ENCODE measurements around the gene NUP50.
A peak's percentile ranks its signal among the peaks of the same experiment; 100 is the strongest.
"Not testable (repeated sequence)": the region's sequence is repeated elsewhere in the genome, so short reads cannot be mapped to it uniquely, and the experiment has no call there.

Gene NUP50

GRCh38 chr22:45163099-45163450 lies 650 bp upstream of the NUP50 start:
- peak; percentile 67 for DNase-seq

GRCh38 chr22:45164270-45165088 lies 754 bp downstream of the NUP50 start:
- peak; percentile 57 for DNase-seq

GRCh38 chr22:45166932-45167331 lies 3.2 kb downstream of the NUP50 start:
- no peak for DNase-seq

GRCh38 chr22:45169591-45170466 lies 6.1 kb downstream of the NUP50 start:
- no peak for DNase-seq

- no peak for DNase-seq
These were observed 8.1 kb downstream of the NUP50 start for GRCh38 chr22:45171830-45172229.

- no peak for DNase-seq
These were observed 9.3 kb downstream of the NUP50 start for GRCh38 chr22:45172881-45173585.

GRCh38 chr22:45179276-45180049 lies 15.7 kb downstream of the NUP50 start:
- DNase-seq: no peak

- no peak for DNase-seq
These were observed 16.5 kb downstream of the NUP50 start for GRCh38 chr22:45180146-45180679.

GRCh38 chr22:45181240-45181639 lies 17.5 kb downstream of the NUP50 start:
- no peak for DNase-seq

- no peak for DNase-seq
These were observed 18.0 kb downstream of the NUP50 start for GRCh38 chr22:45181766-45182165.

GRCh38 chr22:45183974-45184373 lies 20.2 kb downstream of the NUP50 start:
- DNase-seq: no peak

- no peak for DNase-seq
These were observed 22.2 kb downstream of the NUP50 start for GRCh38 chr22:45185718-45186514.

GRCh38 chr22:45187891-45188290 lies 24.2 kb downstream of the NUP50 start:
- DNase-seq: no peak

- no peak for DNase-seq
These were observed 25.1 kb downstream of the NUP50 start for GRCh38 chr22:45188779-45189178.

- no peak for DNase-seq
These were observed 26.6 kb downstream of the NUP50 start for GRCh38 chr22:45190202-45190872.

GRCh38 chr22:45191746-45192145 lies 28.0 kb downstream of the NUP50 start:
- DNase-seq: not testable (repeated sequence)

- no peak for DNase-seq
These were observed 29.0 kb downstream of the NUP50 start for GRCh38 chr22:45192701-45193187.

- no peak for DNase-seq
These were observed 31.0 kb downstream of the NUP50 start for GRCh38 chr22:45194686-45195085.

- DNase-seq: no peak
These were observed 31.9 kb downstream of the NUP50 start for GRCh38 chr22:45195616-45196015.

- DNase-seq: no peak
These were observed 32.6 kb downstream of the NUP50 start for GRCh38 chr22:45196308-45196707.
